ENCODE results near the gene CRYZ.
"Not testable (repeated sequence)": the region's sequence is repeated elsewhere in the genome, so short reads cannot be mapped to it uniquely, and the experiment has no call there.

The CRYZ gene

DNA sequence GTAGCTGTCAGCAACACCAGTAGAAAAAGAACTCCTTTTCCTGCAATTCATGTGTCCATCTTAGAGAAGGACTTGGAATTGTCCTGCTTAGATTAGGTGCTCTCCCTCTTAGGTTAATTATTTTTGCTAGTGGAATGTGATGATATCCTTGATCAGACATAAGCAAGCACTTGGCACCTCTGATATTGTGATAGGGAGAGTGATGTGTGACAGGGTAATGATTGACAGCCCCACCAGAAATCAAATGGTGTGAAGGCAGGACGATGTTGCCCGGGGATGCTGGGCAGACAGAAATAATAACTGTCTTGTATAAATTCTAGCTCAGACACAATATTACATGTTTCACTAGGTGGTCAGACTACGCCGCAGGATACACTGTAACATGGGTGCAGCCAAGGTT, 4.5 kb upstream of the CRYZ start:
- Histone ChIP-seq H3K9me3 (no peaks in the 10 kb centered on the region), H3K36me3 (peaks cover 7% of the 10 kb centered on the region), H3K4me3 (ENCODE audit: low read depth in 1 of 2, low read length in 1 of 2) (no peak overlapping the region), H3K27ac (no peak overlapping the region), H3K4me1 (ENCODE audit: control insufficient read depth in 1 of 2, insufficient read depth in 1 of 2, low read depth in 1 of 2, low read length in 1 of 2) (peaks cover 15 to 18% of the 10 kb centered on the region in 2 experiments), H3K27me3 (no peaks in the 10 kb centered on the region)
- TF ChIP-seq CTCF (IDR thresholded peaks at IDR 0.05): no peak

- H3K9me3 ChIP-seq: no peaks in the 10 kb centered on the region
- peak overlapping the region; percentile 63 for H3K27ac ChIP-seq
- peak overlapping the region; percentile 59 to 66 for H3K4me3 ChIP-seq (ENCODE audit: low read depth in 1 of 2, low read length in 1 of 2)
- no peak for TF ChIP-seq CTCF (IDR thresholded peaks at IDR 0.05)
- H3K4me1 ChIP-seq (ENCODE audit: control insufficient read depth in 1 of 2, insufficient read depth in 1 of 2, low read depth in 1 of 2, low read length in 1 of 2): peaks cover 15 to 18% of the 10 kb centered on the region in 2 experiments
- peaks cover 7% of the 10 kb centered on the region for H3K36me3 ChIP-seq
- H3K27me3 ChIP-seq: no peaks in the 10 kb centered on the region
Observed at GRCh38 chr1:74733604-74734484, 994 bp upstream of the CRYZ start.

DNA sequence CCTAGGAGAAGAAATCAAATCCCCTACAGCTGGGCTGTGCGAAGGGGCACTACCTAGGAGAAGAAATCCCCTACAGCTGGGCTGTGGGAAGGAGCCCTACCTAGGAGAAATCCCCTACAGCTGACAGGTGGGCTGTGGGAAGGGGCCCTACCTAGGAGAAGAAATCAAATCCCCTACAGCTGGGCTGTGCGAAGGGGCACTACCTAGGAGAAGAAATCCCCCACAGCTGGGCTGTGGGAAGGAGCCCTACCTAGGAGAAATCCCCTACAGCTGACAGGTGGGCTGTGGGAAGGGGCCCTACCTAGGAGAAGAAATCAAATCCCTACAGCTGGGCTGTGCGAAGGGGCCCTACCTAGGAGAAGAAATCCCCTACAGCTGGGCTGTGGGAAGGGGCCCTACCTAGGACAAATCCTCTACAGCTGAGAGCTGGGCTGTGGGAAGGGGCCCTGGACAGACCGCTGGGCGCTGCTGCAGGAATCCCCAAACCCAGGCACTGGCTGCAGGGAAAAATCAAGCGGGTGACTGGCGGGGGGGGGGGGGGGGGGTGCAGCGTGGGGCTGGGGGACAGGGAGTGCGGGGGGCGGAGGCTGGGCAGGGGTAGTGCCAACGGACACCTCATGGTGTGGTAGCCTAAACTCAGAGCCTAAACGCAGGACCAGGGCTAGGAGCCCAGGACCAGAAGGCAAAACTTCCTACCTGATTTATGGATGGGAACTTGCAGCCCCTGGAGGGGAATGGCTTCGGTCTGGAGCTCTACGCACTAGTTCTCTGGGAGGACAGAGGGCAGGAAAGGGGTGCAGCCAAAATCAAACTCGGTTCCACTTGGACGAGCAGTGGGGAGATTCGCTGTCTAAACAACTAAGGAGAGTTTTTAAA, 541 bp downstream of the CRYZ start:
- peaks cover 15 to 18% of the 10 kb centered on the region in 2 experiments for H3K4me1 ChIP-seq (ENCODE audit: control insufficient read depth in 1 of 2, insufficient read depth in 1 of 2, low read depth in 1 of 2, low read length in 1 of 2)
- H3K27ac ChIP-seq, H3K27me3 ChIP-seq, H3K36me3 ChIP-seq, H3K9me3 ChIP-seq: not testable (repeated sequence)
- H3K4me3 ChIP-seq (ENCODE audit: low read depth in 1 of 2, low read length in 1 of 2): peak overlapping the region; percentile 59 to 66

- Histone ChIP-seq H3K27ac (no peak overlapping the region), H3K4me3 (ENCODE audit: low read depth in 1 of 2, low read length in 1 of 2) (no peak overlapping the region), H3K9me3 (no peaks in the 10 kb centered on the region), H3K27me3 (no peaks in the 10 kb centered on the region), H3K4me1 (ENCODE audit: control insufficient read depth in 1 of 2, insufficient read depth in 1 of 2, low read depth in 1 of 2, low read length in 1 of 2) (peaks cover 15 to 18% of the 10 kb centered on the region in 2 experiments), H3K36me3 (no peaks in the 10 kb centered on the region)
- TF ChIP-seq CTCF (IDR thresholded peaks at IDR 0.05): no peak
Observed at GRCh38 chr1:74731399-74732052, 1.3 kb downstream of the CRYZ start.

DNA sequence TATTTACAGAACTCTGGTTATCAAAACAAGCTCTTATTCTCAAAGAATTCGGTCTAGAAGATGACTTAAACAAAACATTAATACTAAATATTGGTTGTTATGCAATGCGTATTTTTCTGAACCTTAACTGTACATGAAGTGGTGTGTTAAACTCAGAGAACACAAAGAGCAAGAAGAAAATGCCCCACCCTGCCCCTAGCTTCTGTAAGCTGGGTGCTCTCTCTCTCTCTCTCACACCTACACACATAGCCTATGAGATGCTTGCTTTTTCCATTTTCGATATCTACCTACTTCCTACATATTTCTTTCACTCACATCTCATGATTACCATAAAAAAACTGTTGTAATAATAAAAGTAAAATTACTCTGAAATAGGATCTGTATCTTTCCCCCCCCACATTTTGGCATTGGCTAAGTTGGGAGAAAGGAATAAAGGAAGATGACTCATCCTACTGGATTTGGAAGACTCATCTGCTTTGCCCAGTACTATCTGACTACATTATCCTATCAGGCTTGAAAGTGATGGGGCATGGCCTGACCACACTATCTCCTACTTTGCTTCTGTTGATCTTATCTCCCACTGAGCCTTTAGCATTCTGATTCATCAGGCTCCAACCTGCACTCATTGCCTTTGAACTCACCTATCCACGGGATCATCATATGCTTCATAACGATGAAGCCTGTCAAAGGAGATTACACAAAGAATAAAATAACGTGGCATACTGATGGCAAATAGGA, 2.9 kb downstream of the CRYZ start:
- H3K9me3 ChIP-seq: no peaks in the 10 kb centered on the region
- TF ChIP-seq CTCF (IDR thresholded peaks at IDR 0.05): no peak
- no peak overlapping the region for H3K4me3 ChIP-seq (ENCODE audit: low read depth in 1 of 2, low read length in 1 of 2)
- H3K4me1 ChIP-seq (ENCODE audit: control insufficient read depth in 1 of 2, insufficient read depth in 1 of 2, low read depth in 1 of 2, low read length in 1 of 2): peaks cover 15 to 18% of the 10 kb centered on the region in 2 experiments
- no peaks in the 10 kb centered on the region for H3K36me3 ChIP-seq
- H3K27me3 ChIP-seq: no peaks in the 10 kb centered on the region
- H3K27ac ChIP-seq: no peak overlapping the region
